ENCODE results near the gene REV1. TPM values are rescaled to one million over a fixed set of nuclear protein-coding genes. Genes with fewer than 3 reads are reported as not detected.
"Not testable (repeated sequence)": the region's sequence is repeated elsewhere in the genome, so short reads cannot be mapped to it uniquely, and the experiment has no call there.

REV1 gene
- total RNA-seq, 1 donor from 2014 or later: 27.4 TPM

DNA sequence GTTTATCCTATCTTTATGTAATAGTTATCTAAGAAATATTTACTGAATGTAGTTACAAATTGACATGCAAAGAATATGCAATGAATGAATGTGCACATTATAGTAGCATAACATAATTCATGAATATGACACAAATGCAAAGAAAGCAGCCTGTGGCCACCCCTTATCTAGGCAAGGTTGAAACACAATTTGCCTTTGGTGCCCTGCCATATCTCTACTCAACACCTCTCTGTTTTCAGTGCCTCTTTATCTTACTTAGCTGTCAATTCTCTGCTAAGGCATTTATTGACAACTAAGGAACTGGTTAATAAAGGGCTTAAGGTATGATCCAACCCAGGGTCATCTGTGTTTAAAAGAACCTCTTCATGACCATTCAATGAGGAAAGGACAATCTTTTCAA, 18.9 kb downstream of the REV1 start:
- no peaks in the 10 kb centered on the region for H3K27me3 ChIP-seq (ENCODE audit: control insufficient read depth, insufficient read depth, low read length)
- H3K36me3 ChIP-seq (ENCODE audit: control insufficient read depth, insufficient read depth, low read length): no peaks in the 10 kb centered on the region
- TF ChIP-seq, protein P1, sequence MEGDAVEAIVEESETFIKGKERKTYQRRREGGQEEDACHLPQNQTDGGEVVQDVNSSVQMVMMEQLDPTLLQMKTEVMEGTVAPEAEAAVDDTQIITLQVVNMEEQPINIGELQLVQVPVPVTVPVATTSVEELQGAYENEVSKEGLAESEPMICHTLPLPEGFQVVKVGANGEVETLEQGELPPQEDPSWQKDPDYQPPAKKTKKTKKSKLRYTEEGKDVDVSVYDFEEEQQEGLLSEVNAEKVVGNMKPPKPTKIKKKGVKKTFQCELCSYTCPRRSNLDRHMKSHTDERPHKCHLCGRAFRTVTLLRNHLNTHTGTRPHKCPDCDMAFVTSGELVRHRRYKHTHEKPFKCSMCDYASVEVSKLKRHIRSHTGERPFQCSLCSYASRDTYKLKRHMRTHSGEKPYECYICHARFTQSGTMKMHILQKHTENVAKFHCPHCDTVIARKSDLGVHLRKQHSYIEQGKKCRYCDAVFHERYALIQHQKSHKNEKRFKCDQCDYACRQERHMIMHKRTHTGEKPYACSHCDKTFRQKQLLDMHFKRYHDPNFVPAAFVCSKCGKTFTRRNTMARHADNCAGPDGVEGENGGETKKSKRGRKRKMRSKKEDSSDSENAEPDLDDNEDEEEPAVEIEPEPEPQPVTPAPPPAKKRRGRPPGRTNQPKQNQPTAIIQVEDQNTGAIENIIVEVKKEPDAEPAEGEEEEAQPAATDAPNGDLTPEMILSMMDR (IDR thresholded peaks at IDR 0.05; ENCODE audit: insufficient read depth, low read length, poor library complexity, severe bottlenecking): no peak
- DNase-seq (ENCODE audit: low read depth): no peak
- no peak overlapping the region for H3K4me3 ChIP-seq (ENCODE audit: low read depth, low read length)

DNA sequence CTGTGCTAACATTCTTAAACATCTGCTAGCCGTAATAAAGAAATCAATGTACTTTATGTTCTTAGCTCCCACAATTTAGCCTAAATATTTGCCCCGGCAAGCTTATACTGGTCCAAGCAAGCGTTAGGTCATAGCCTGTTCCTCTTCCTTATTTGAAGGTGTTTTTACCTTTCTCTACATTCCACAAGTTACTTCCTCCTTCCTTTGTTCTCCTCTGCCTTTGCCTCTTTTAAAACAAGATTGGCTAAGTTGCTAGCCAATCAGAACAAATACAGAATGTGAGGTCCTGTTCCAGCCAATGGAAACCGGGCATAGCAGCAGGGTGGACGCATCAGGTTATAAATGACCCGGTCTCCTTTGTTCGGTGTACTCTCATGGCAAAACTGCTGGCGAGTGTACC, 19.4 kb downstream of the REV1 start:
- DNase-seq (ENCODE audit: low read depth); H3K36me3 ChIP-seq (ENCODE audit: control insufficient read depth, insufficient read depth, low read length); H3K27me3 ChIP-seq (ENCODE audit: control insufficient read depth, insufficient read depth, low read length); H3K4me3 ChIP-seq (ENCODE audit: low read depth, low read length): not testable (repeated sequence)

DNA sequence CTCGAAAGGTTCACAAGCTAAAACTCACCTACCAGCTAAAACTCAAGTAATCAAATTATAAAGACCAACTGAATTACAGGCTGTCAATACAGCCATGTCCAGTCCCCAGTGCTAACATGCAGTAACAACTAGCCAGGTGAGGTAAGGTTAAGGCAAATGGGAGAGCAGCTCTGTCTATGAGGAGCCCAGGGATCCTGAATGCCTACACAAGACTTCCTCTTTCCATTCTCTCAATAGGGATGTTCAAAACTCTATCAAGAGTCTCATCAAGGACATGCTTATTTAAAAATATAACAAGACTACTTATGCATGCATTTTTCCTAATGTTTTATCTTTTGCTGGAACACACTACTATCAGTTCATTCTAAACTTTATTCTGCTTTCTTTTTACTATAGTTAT, 20.4 kb downstream of the REV1 start:
- Histone ChIP-seq H3K4me3 (ENCODE audit: low read depth, low read length) (no peak overlapping the region), H3K36me3 (ENCODE audit: control insufficient read depth, insufficient read depth, low read length) (no peaks in the 10 kb centered on the region), H3K27me3 (ENCODE audit: control insufficient read depth, insufficient read depth, low read length) (no peaks in the 10 kb centered on the region)
- DNase-seq (ENCODE audit: low read depth): no peak
- TF ChIP-seq, protein P1 (IDR thresholded peaks at IDR 0.05; ENCODE audit: insufficient read depth, low read length, poor library complexity, severe bottlenecking): no peak

DNA sequence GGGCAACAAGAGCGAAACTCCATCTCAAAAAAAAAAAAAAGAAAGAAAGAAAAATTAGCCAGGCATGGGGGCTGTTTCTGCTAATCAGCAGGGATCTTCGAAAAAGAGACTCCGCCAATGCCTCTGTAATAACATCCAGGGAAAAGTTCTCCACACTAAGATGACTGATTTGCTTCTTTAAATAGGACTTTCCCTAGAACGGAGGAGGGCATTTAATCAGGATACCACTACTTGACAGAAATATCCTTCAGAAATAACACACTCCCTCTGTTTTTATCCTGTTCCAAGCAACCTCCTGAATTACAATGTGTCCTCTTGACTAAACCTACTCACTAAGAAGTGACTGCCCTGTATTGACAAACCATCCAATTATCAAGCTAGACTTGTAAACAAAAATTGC, 21.7 kb downstream of the REV1 start:
- no peak overlapping the region for H3K4me3 ChIP-seq (ENCODE audit: low read depth, low read length)
- DNase-seq (ENCODE audit: low read depth): no peak
- H3K36me3 ChIP-seq (ENCODE audit: control insufficient read depth, insufficient read depth, low read length): no peaks in the 10 kb centered on the region
- no peaks in the 10 kb centered on the region for H3K27me3 ChIP-seq (ENCODE audit: control insufficient read depth, insufficient read depth, low read length)
- TF ChIP-seq, protein P1 (IDR thresholded peaks at IDR 0.05; ENCODE audit: insufficient read depth, low read length, poor library complexity, severe bottlenecking): no peak

DNA sequence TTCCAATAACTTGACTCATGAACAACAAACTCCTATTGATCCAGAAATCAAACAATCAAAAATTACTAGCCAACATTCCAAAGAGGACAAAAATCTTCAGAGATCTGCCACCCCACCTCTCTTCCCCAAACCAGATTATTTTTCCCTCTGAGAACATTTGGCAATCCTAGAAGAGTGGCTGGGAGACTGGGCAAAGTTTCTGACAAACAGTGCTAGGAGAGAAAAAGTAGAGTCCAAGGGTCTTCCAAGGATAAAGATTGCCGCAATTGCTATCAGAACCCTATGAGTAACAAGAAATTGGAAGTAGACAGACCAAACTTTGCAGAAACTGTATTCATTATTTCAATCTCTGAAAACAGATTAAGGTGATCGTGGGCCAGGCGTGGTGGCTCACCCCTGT, 22.4 kb downstream of the REV1 start:
- DNase-seq (ENCODE audit: low read depth): no peak
- no peaks in the 10 kb centered on the region for H3K27me3 ChIP-seq (ENCODE audit: control insufficient read depth, insufficient read depth, low read length)
- no peaks in the 10 kb centered on the region for H3K36me3 ChIP-seq (ENCODE audit: control insufficient read depth, insufficient read depth, low read length)
- TF ChIP-seq, protein P1 (IDR thresholded peaks at IDR 0.05; ENCODE audit: insufficient read depth, low read length, poor library complexity, severe bottlenecking): no peak
- H3K4me3 ChIP-seq (ENCODE audit: low read depth, low read length): no peak overlapping the region

DNA sequence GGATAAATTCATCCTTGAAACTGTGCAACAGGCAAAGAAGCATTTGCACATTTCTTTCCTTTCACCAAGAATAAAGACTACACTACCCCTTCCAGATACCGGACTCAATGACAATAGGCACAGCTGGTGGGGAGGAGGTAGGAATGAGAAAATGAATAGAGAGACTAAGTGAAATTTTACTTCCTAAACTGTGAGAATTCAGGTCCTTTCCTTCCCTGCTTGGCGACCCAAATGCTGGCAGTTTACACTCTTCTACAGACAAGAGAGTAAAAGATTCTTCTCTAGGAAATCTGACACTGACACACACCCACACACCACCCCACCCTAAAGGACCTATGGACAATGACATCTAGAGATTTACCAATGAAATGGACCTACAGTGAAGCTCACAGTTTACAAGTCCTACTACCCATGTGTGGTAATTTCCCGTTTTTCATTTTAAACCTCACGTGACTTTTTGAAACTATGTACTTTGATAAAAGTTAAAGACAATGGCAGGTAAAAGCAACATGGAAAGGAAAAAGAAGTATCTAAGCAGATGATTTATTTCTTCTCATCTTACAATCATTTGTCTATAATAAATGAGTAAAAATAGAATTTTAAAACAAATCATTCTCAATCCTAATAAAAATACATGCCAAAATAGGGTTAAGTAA, 27.9 kb downstream of the REV1 start:
- TF ChIP-seq, protein P1 (IDR thresholded peaks at IDR 0.05; ENCODE audit: insufficient read depth, low read length, poor library complexity, severe bottlenecking): no peak
- Histone ChIP-seq H3K27me3 (ENCODE audit: control insufficient read depth, insufficient read depth, low read length) (no peaks in the 10 kb centered on the region), H3K4me3 (ENCODE audit: low read depth, low read length) (no peak overlapping the region), H3K36me3 (ENCODE audit: control insufficient read depth, insufficient read depth, low read length) (no peaks in the 10 kb centered on the region)
- DNase-seq (ENCODE audit: low read depth): no peak
